GM12872 (cell line): Measurements from ENCODE around the gene AQR.
A peak's percentile ranks its signal among the peaks of the same experiment; 100 is the strongest.

ENCODE experiments used
- CTCF ChIP-seq: IDR thresholded peaks from 3 replicates; pipeline ENCODE4 v1.5.1; 2011; ENCODE audit warnings: low read depth, mild to moderate bottlenecking, low read length, moderate library complexity; ENCODE audit not compliant: insufficient read depth

AQR gene

GRCh38 chr15:34969340-34970097 is at the start of gene AQR:
Gene AQR, minus strand, starts transcription at chr15:34969742. Its CDS starts 129 bp downstream, at chr15:34969613.
- peak; percentile 84 for TF ChIP-seq CTCF

- no peak for TF ChIP-seq CTCF
Observed at GRCh38 chr15:35014241-35014640, 44.7 kb upstream of the AQR start.

- no peak for TF ChIP-seq CTCF
Observed at GRCh38 chr15:35013370-35013769, 43.8 kb upstream of the AQR start.

- no peak for TF ChIP-seq CTCF
Observed at GRCh38 chr15:35007397-35007796, 37.9 kb upstream of the AQR start.

GRCh38 chr15:35005933-35006332 is 36.4 kb upstream of the AQR start:
- no peak for TF ChIP-seq CTCF

- no peak for TF ChIP-seq CTCF
Observed at GRCh38 chr15:35003928-35004327, 34.4 kb upstream of the AQR start.

- TF ChIP-seq CTCF: no peak
Observed at GRCh38 chr15:35000511-35000910, 31.0 kb upstream of the AQR start.

- TF ChIP-seq CTCF: no peak
Observed at GRCh38 chr15:34999906-35000305, 30.4 kb upstream of the AQR start.
